D341Med (cell line): ENCODE measurements around the gene CHERP.
A peak's percentile ranks its signal among the peaks of the same experiment; 100 is the strongest.
"Not testable (repeated sequence)": the region's sequence is repeated elsewhere in the genome, so short reads cannot be mapped to it uniquely, and the experiment has no call there.

Experiments used
- DNase-seq: peaks from one replicate; pipeline ENCODE4 v3.0.0; 2012; ENCODE audit warnings: low spot score

Gene CHERP

GRCh38 chr19:16520074-16520973, 21.9 kb downstream of the CHERP start:
- DNase-seq = no peak

- DNase-seq = peak; percentile 40
Observed at GRCh38 chr19:16519230-16519687, 23.0 kb downstream of the CHERP start.

GRCh38 chr19:16518483-16519229, 23.6 kb downstream of the CHERP start:
- DNase-seq = peak; percentile 62

DNA sequence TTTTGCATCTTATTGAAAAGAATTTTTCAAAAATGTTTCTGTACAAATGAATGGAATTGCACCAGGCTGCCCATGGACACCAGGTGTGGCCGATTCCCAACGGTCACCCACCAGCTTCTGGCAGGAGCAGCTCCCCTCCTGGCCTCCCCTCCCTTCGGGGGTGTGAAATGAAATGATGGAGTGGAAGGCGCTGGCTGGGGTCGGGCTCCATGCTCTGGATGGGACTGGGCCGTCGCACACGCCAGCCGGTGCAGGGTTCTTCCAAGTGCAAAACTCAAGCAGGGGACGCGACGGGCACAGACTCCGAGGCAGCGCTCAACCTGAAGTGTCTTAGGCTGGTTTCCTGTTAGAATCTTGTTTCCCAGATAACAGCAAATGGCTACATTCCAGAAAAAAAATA, 24.2 kb downstream of the CHERP start:
- DNase-seq = peak; percentile 31

- peak; percentile 24 for DNase-seq
Observed at GRCh38 chr19:16516923-16517610, 25.2 kb downstream of the CHERP start.

DNA sequence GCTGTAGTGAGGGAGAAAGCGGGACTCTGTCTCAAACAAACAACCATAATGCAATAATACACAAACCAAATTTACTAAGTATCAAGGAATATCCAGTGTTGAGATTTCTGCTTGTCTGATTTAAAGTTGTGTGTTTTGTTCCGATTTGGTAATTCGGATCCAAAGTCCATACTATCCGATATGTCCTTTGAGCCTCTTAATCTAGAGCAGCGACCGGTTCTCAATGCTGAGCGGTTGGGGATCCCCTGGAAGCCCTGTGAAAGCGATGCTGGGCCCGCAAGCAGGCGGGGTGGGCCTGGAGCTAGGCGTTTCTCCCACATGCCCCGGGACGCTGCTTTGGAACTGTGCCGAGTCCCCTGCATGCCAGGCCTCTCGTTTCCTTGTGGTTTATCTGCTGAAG, 25.9 kb downstream of the CHERP start:
- DNase-seq = peak; percentile 34

DNA sequence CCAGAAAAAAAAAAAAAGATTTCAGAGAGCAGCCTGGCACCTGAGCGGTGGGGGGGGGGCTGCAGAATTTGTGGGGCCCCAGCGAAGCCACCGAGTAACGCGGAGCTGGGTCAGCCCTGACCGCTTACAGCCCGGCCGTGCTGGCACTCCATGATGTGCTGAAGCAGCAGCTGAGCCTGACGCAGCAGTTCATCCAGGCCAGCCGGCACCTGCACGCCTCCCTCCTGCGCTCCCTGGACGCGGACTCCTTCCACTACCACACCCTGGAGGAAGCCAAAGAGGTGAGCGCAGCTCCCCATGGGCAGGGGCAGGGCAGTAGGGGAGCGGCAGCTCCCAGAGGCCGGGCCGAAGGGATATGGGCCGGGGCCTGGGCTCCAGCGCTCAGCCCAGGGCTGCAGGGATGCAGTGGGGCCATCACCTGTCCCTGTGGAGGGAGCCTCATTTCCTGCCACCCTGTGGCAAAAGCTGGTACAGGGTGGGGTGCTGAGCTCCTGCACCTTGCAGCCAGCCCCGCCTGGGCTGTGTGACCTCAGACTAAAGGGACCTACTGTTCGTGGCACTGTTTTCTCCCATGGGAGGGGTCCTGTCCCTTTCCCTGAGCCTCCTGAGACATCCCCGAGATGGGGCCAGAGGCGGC, 27.7 kb downstream of the CHERP start:
- peak; percentile 56 for DNase-seq

GRCh38 chr19:16512611-16513010, 29.6 kb downstream of the CHERP start:
- not testable (repeated sequence) for DNase-seq

GRCh38 chr19:16509141-16510061, 32.8 kb downstream of the CHERP start:
- DNase-seq = no peak

DNA sequence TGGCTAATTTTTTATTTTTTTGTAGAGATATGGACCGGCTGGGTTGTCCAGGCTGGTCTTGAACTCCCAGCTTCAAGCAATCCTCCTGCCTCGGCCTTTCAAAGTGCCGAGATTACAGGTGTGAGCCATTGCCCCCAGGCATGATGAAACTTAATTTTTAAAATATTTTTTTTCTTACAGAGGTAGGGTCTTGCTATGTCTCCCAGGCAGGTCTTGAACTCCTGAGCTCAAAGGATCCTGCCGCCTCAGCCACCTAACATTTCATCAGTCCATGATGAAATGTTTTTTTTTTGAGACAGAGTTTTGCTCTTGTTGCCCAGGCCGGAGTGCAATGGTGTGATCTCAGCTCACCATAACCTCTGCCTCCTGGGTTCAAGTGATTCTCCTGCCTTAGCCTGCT, 33.7 kb downstream of the CHERP start:
- no peak for DNase-seq

- no peak for DNase-seq
Observed at GRCh38 chr19:16506961-16507360, 35.3 kb downstream of the CHERP start.

DNA sequence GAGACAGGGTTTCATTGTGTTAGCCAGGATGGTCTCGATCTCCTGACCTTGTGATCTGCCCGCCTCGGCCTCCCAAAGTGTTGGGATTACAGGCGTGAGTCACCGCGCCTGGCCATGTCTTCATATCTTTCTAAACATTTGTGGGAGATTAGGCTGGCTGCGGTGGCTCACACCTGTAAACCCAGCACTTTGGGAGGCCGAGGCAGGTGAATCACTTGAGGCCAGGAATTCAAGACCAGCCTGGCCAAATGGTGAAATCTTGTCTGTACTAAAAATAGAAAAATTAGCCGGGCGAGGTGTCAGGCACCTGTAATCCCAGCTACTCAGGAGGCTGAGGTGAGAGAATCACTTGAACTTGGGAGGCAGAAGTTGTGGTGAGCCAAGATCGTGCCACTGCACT, 36.1 kb downstream of the CHERP start:
- DNase-seq = not testable (repeated sequence)

GRCh38 chr19:16504271-16504670, 38.0 kb downstream of the CHERP start:
- DNase-seq = no peak

DNA sequence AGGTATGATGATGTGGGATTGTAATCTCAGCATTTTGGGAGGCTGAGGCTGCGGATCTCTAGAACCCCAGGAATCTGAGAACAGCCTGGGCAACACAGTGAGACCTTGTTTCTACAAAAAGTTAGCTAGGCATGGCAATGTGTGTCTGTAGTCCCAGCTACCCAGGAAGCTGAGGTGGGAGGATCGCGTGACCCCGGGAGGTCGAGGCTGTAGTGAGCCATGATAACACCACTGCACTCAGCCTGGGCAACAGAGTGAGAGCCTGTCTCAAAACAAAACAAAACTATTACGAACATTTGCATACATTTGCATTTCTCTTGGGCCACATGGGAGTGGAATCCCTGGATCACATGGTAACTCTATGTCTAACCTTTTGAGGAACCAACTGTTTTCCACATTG, 44.4 kb downstream of the CHERP start:
- DNase-seq = no peak

- no peak for DNase-seq
Observed at GRCh38 chr19:16497042-16497441, 45.2 kb downstream of the CHERP start.

DNA sequence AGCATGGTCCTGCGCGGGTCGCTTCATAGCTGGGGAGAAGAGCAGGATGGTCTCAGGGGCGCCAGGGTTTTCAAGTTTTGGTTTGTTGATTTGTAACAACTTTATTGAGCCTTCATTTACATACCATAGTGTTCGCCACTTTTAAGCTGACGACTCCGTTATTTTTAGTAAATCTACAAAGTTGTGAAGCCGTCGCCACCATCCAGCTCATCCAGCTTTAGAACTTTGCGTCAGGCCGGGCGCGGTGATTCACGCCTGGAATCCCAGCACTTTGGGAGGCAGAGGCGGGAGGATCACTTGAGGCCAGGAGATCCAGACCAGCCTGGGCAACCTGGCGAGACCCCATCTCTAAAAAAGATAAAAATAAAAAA, 45.6 kb downstream of the CHERP start:
- no peak for DNase-seq

DNA sequence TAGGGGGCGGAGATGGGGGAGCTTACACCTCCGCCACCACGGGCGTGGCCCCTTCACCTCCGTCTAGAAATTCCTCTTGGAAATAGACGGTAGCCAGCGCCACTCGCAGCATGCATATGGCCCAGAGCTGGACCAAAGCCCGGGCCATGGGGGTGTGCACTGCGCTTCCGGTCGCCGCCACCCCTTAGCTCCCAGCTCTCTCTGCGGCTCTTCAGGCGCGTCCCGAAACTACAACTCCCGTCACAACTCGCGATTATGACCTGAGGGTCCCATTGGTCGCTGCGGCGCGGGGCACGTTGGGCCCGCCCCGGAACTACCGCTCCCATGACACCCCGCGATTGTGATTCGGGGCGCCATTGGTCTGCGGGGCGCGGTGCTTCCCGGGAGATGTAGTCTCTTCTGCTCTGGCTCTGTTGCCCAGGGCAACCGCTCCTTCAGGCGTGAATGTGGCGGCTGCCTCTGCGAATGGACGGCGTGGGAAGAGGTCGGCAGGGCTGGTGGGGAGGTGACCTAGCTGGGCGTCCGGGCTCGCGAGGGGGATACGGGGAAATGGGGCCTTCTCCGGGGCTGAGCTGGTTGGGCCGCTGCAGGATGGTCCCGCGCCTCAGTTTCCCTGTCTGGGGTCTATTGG, 46.1 kb downstream of the CHERP start, which contains the start of the genes C19orf44 and CALR3:
C19orf44 (plus strand) TSS at position 413 of the 631 bp plus-strand sequence. CDS start 4,399 bp downstream, outside the sequence.
CALR3 (minus strand) TSS at position 186 of the 631 bp plus-strand sequence; CDS start at position 148, 38 bp downstream.
- peak; percentile 98 for DNase-seq

- DNase-seq = not testable (repeated sequence)
Observed at GRCh38 chr19:16486476-16486875, 55.8 kb downstream of the CHERP start.

- DNase-seq = no peak
Observed at GRCh38 chr19:16482745-16483144, 59.5 kb downstream of the CHERP start.

- no peak for DNase-seq
Observed at GRCh38 chr19:16477311-16477710, 64.9 kb downstream of the CHERP start.
